Epithelial cell of esophagus (primary cell): Measurements from ENCODE around the gene PPP5C.

Experiments
- DNase-seq: peaks from one replicate; pipeline ENCODE4 v3.0.0; 2010; ENCODE audit warnings: low read depth
- H3K4me3 ChIP-seq: 2 replicates; pipeline ENCODE4 v1.5.1; 2011; ENCODE audit warnings: mild to moderate bottlenecking, low read length, control low read depth
- TF ChIP-seq, protein P1 (sequence below): IDR thresholded peaks from 2 replicates; pipeline ENCODE4 v1.5.1; 2011; ENCODE audit warnings: low read depth, mild to moderate bottlenecking, low read length, control low read depth, inconsistent platforms; ENCODE audit not compliant: insufficient read depth; ENCODE audit errors: missing control alignments

The PPP5C gene

DNA sequence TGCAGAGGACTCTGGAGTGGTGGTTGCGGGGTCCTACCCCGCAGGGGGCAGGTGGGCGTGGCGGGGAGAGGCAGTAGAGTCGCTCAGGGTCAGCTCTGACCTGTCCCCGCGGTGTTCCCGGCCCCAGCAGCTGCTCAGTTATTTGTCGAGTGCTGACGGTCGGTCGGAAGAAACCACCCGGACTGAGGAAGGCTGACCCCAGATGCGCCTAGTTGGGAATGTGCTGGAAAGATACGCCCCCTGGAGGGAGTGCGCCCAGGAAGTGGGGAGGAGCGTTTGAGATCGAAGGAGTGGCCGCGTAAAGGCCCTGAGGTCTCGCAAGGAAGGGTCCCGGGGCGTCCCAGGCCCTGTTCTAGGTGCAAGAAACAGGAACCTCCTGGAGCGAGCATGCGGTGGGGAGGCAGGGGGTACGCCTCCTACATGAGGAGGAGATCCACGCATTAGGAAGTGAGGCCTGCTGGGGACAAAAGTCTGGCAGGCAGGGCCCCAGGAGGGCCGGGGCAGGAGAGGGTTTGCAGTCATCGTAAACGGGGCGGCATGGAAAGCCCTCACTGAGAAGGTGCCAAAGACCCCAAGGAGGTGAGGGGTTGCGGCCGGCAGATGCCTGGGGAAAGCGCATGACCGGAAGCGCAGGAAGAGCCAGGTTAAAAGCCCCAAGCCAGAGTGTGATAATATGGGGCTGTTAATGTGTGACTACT is 57.3 kb downstream of the PPP5C start:
- TF ChIP-seq, protein P1, sequence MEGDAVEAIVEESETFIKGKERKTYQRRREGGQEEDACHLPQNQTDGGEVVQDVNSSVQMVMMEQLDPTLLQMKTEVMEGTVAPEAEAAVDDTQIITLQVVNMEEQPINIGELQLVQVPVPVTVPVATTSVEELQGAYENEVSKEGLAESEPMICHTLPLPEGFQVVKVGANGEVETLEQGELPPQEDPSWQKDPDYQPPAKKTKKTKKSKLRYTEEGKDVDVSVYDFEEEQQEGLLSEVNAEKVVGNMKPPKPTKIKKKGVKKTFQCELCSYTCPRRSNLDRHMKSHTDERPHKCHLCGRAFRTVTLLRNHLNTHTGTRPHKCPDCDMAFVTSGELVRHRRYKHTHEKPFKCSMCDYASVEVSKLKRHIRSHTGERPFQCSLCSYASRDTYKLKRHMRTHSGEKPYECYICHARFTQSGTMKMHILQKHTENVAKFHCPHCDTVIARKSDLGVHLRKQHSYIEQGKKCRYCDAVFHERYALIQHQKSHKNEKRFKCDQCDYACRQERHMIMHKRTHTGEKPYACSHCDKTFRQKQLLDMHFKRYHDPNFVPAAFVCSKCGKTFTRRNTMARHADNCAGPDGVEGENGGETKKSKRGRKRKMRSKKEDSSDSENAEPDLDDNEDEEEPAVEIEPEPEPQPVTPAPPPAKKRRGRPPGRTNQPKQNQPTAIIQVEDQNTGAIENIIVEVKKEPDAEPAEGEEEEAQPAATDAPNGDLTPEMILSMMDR = no peak
- DNase-seq = peak; percentile 51
- H3K4me3 ChIP-seq = peak overlapping the region; percentile 31

DNA sequence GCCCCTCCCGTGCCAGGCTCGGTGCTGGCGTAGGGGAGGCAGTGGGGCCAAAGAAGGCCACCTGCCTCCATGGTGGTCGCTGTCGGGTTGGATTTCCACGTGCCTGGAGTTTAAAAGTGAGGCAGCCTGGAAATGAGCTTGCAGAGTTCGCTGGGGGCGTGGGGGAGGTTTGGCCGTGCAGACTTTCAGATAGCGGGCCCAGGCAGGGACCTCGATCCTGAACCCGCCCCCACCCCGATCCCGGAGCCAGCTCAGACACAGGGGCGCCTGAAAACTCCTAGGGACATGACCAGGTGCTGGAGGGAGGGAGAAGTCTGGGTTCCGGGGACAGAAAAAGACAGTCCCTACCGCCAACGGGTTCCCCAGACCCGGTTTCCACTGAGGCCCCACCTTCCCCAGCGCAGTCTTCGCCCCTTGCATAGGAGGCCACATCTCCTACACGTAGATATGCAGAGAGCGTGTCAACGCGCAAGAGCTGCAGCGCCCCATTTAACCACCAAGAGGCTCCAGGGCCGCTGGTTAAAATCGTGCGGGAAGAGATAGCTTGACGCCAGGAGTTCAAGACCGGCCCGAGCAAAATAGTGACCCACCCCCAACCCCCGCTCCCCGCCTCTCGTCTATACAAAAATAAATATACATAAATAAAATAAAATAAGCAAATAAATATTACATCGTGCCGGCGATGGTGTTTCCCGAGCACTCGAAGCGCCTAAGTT is 58.0 kb downstream of the PPP5C start:
- peak overlapping the region; percentile 31 for H3K4me3 ChIP-seq
- DNase-seq = peak; percentile 50
- TF ChIP-seq, protein P1 = peak; percentile 34

DNA sequence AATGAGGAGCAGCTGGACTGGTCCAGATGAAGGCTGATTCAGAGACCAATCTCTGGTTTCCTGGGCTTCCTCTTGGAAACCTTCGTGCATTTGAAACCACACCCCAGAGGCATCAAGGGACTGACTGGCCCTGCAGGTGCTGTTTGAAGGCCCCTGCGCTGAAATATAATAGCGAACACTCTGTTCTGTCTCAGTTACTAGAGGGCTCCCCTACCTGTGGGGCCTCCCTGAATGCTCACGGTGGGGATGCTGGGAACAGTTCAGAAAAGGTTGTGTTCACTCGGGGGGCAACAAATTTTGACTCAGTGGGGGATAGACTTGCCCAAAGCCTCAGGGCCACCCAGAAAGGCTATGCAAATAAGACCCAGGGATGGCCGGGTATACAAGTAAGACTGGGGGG is 60.1 kb downstream of the PPP5C start:
- no peak overlapping the region for H3K4me3 ChIP-seq
- peak; percentile 56 for DNase-seq
- TF ChIP-seq, protein P1 = no peak

DNA sequence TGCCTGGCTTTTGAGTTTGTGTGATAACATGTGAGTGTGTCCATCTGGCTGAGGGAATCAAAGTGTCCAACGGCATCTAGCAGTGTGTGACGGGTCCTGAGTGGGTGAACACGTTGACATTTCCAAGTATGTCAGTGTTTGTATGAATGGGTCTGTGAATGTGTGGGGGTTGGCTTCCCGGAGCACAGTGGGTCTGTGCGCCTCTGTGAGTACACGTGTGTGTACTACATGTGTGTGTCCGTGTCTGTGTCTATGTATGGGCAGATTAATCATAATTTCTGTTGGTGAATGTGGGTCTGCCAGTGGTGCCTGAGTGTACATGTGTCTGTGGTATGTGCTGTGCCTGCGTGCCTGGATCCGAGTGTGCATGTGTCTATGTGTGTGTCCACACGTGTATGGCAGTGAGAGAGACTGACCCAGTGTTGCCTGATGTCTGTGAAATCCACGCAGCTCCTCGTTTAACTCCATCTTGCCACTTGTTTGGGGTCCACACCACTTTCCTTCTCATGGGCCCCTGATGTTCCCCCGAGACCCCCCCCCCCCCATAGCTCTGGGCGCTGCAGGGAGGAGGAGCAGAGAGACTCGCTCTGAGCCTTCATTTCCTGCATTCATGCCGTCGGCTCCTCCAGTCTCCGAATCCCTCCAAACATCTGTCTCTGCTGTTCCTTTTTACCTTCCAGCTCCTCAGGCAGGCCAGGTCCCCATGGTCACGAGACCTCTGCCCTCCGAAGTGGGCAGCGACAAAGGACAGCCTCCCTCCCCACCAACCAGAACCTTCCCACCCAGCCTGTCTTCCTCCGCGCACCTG is 61.2 kb downstream of the PPP5C start:
- no peak overlapping the region for H3K4me3 ChIP-seq
- DNase-seq = no peak
- TF ChIP-seq, protein P1 = no peak

DNA sequence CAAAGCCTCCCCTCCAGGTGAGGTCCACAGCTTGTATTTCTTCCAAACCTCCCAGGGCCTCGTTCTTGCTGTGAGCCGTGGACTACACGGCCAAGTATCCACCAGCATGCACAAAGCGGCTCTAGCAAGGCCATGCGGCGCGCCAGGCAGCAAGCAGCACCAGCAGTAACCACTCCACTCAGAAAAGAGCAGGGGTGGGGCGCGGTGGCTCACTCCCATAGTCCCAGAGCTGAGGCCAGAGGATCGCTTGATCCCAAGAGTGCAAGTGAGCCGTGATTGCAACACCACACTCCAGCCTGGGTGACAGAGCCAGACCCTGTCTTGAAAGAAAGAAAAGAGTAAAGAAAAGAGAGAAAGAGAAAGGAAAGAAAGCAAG is 61.8 kb downstream of the PPP5C start:
- TF ChIP-seq, protein P1 = no peak
- no peak overlapping the region for H3K4me3 ChIP-seq
- peak; percentile 59 for DNase-seq

DNA sequence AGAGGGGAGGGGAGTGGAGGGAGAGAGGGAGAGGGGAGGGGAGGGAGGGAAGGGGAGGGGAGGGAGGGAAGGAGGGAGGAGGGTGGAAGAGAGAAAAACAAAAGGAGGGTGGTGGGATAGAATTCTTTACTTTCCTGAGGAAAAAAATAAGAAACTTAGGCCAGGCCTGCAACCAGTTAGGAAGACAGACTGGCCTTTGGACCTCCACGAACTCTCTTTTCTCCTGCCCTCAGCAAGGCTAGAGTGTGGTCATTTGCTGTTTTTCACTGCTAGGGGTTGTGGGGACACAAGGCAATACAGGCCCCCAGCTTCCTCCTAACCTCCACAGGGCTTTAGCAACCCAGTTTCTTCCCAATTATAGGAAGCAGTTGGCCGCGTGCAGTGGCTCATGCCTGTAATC is 62.3 kb downstream of the PPP5C start:
- TF ChIP-seq, protein P1 = no peak
- no peak overlapping the region for H3K4me3 ChIP-seq
- no peak for DNase-seq
